Stimulated activated effector memory CD8-positive, alpha-beta T cell treated with anti-CD3 and anti-CD28 coated beads, Interleukin-12 subunit alpha, Interleukin-12 subunit beta, amount 100 ng/mL, for 72 hours (primary cell): ENCODE data around the gene CCT2.

Experiments
- ATAC-seq: fragments of 150-1000 bp; cut with Tn5 transposase; 2 replicates; pipeline ENCODE4 v1.10.0; 2021
- DNase-seq, 2 donors: peaks; one replicate each; pipeline ENCODE4 v3.0.0; 2021 to 2022; ENCODE audit warnings: low spot score in 2 of 2
- H3K27ac Mint-ChIP-seq: one replicate; pipeline ENCODE4 v1.8.0; 2022; ENCODE audit warnings: mild to moderate bottlenecking, mixed read lengths
- H3K36me3 Mint-ChIP-seq: one replicate; pipeline ENCODE4 v1.8.0; 2022; ENCODE audit warnings: mild to moderate bottlenecking, mixed read lengths
- H3K4me1 Mint-ChIP-seq: one replicate; pipeline ENCODE4 v1.8.0; 2022; ENCODE audit warnings: mixed read lengths
- H3K4me3 Mint-ChIP-seq: one replicate; pipeline ENCODE4 v1.8.0; 2022; ENCODE audit warnings: mild to moderate bottlenecking, mixed read lengths
- H3K9me3 Mint-ChIP-seq: one replicate; pipeline ENCODE4 v1.8.0; 2022; ENCODE audit warnings: mixed read lengths

CCT2 gene

DNA sequence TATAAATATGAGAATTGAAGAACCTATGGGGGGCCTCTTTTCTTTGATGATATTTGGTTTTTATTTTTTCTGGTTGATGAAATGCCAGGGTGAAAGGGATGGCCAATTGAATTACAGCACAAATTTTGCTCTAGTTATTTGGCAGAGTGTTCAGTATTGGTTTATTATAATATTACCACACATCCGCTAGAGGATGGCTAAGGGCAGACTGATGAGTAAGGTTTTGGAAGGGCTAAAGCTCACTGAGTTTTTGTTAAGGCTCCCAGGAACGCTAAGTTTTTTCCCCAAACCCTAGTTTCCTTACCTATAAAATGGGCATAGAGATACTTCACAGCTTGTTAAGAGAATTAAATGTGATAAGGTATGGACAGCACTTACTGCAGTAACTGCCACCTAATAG is 59.8 kb downstream of the CCT2 start:
- Mint-ChIP-seq H3K36me3 (no peaks in the 10 kb centered on the region), H3K9me3 (no peaks in the 10 kb centered on the region), H3K4me1 (no peaks in the 10 kb centered on the region), H3K4me3 (no peak overlapping the region), H3K27ac (no peak overlapping the region)
- no peak for ATAC-seq
- DNase-seq: no peak

GRCh38 chr12:69647178-69647577 is 61.9 kb downstream of the CCT2 start:
- DNase-seq (no peak), ATAC-seq (no peak)
- H3K36me3 Mint-ChIP-seq: no peaks in the 10 kb centered on the region
- H3K27ac Mint-ChIP-seq: no peak overlapping the region
- H3K4me1 Mint-ChIP-seq: no peaks in the 10 kb centered on the region
- no peaks in the 10 kb centered on the region for H3K9me3 Mint-ChIP-seq
- no peak overlapping the region for H3K4me3 Mint-ChIP-seq

- no peak overlapping the region for H3K4me3 Mint-ChIP-seq
- H3K36me3 Mint-ChIP-seq: no peaks in the 10 kb centered on the region
- H3K9me3 Mint-ChIP-seq: no peaks in the 10 kb centered on the region
- no peak for DNase-seq
- H3K27ac Mint-ChIP-seq: no peak overlapping the region
- no peak for ATAC-seq
- no peaks in the 10 kb centered on the region for H3K4me1 Mint-ChIP-seq
Observed at GRCh38 chr12:69648476-69648875, 63.2 kb downstream of the CCT2 start.

GRCh38 chr12:69649529-69649928 is 64.3 kb downstream of the CCT2 start:
- ATAC-seq (no peak), DNase-seq (no peak)
- Mint-ChIP-seq H3K36me3 (no peaks in the 10 kb centered on the region), H3K4me1 (no peaks in the 10 kb centered on the region), H3K27ac (no peak overlapping the region), H3K4me3 (no peak overlapping the region), H3K9me3 (no peaks in the 10 kb centered on the region)
